SK-N-SH (cell line): Measurements from ENCODE around the gene TLCD5. TPM values are rescaled to one million over a fixed set of nuclear protein-coding genes. Genes with fewer than 3 reads are reported as not detected.
A peak's percentile ranks its signal among the peaks of the same experiment; 100 is the strongest.

ENCODE experiments used
- CTCF ChIA-PET: fragments of 300-600, 350-600 bp; formaldehyde crosslinking; extraction: SDS; loops from one replicate; lab custom pipeline; 2021; lab: Yijun Ruan, JAX
- POLR2A ChIA-PET: fragments of 350-600 bp; sonication (Branson Sonifier 250); formaldehyde crosslinking; extraction: SDS; loops from one replicate; lab custom pipeline; 2020; ENCODE audit warnings: antibody characterized with exemption, inconsistent platforms; lab: Yijun Ruan, JAX
- DNase-seq: peaks from one replicate; pipeline ENCODE4 v3.0.0; 2012
- H2AFZ ChIP-seq: fragments of 200-600 bp; sonication (generic); 2 replicates; pipeline ENCODE4 v1.8.1; 2016; ENCODE audit warnings: antibody characterized with exemption, mild to moderate bottlenecking, low read depth
- H3F3A ChIP-seq: fragments of 200-600 bp; sonication (generic); replicated peaks from 2 replicates; pipeline ENCODE3; 2016; ENCODE audit warnings: antibody characterized with exemption, mild to moderate bottlenecking; ENCODE audit not compliant: insufficient read depth
- H3K27ac ChIP-seq, 2 experiments: fragments of 200-500 bp in 1 of 2; fragments of 200-600 bp in 1 of 2; sonication (Bioruptor generic) in 1 of 2; sonication (generic), shearing (Covaris generic) in 1 of 2; 2 replicates each; pipeline versions ENCODE4 v1.5.1 to v1.6.1; 2014 to 2016; ENCODE audit warnings: low read depth in 2 of 2, inconsistent platforms in 1 of 2, low read length in 1 of 2, mild to moderate bottlenecking in 1 of 2, mixed read lengths in 1 of 2
- H3K27me3 ChIP-seq: fragments of 200-600 bp; sonication (generic), shearing (Covaris generic); 2 replicates; pipeline ENCODE4 v1.6.1; 2016; ENCODE audit warnings: mixed run types; ENCODE audit not compliant: insufficient read depth
- H3K36me3 ChIP-seq, 2 experiments: fragments of 200-500 bp in 1 of 2; fragments of 200-600 bp in 1 of 2; sonication (Bioruptor generic) in 1 of 2; sonication (generic) in 1 of 2; replicated peaks in 1 of 2; 2 replicates each; pipeline versions ENCODE3 to v1.5.1; 2014 to 2016; ENCODE audit warnings: low read length in 1 of 2, mild to moderate bottlenecking in 1 of 2; ENCODE audit not compliant: insufficient read depth in 2 of 2, control insufficient read depth in 1 of 2
- H3K4me1 ChIP-seq, 2 experiments: fragments of 200-500 bp in 1 of 2; fragments of 200-600 bp in 1 of 2; sonication (Bioruptor generic) in 1 of 2; sonication (generic), shearing (Covaris generic) in 1 of 2; 2 replicates each; pipeline versions ENCODE4 v1.5.1 to v1.6.1; 2014 to 2016; ENCODE audit warnings: low read depth in 1 of 2, low read length in 1 of 2, mixed run types in 1 of 2; ENCODE audit not compliant: insufficient read depth in 2 of 2, control insufficient read depth in 1 of 2
- H3K4me2 ChIP-seq: fragments of 200-600 bp; sonication (generic), shearing (Covaris generic); 2 replicates; pipeline ENCODE4 v1.6.1; 2017; ENCODE audit warnings: mixed run types
- H3K4me3 ChIP-seq, 2 experiments: fragments of 200-500 bp in 1 of 2; fragments of 200-600 bp in 1 of 2; sonication (Bioruptor generic) in 1 of 2; sonication (generic), shearing (Covaris generic) in 1 of 2; 2 replicates each; pipeline versions ENCODE4 v1.5.1 to v1.8.1; 2014 to 2016; ENCODE audit warnings: low read depth in 2 of 2, inconsistent platforms in 1 of 2, low read length in 1 of 2, mild to moderate bottlenecking in 1 of 2, mixed read lengths in 1 of 2, moderate library complexity in 1 of 2
- H3K79me2 ChIP-seq: fragments of 200-600 bp; sonication (generic); 2 replicates; pipeline ENCODE4 v1.8.1; 2017; ENCODE audit warnings: mild to moderate bottlenecking; ENCODE audit not compliant: insufficient read depth
- H3K9ac ChIP-seq: fragments of 200-600 bp; sonication (generic); 2 replicates; pipeline ENCODE4 v1.6.1; 2017; ENCODE audit warnings: mixed run types
- H3K9me2 ChIP-seq: fragments of 200-600 bp; sonication (generic); 2 replicates; pipeline ENCODE4 v1.6.1; 2017; ENCODE audit warnings: mixed run types
- H3K9me3 ChIP-seq: fragments of 200-600 bp; sonication (generic); 2 replicates; pipeline ENCODE4 v1.6.1; 2017; ENCODE audit warnings: mixed run types, mild to moderate bottlenecking, moderate library complexity
- H4K20me1 ChIP-seq: fragments of 200-600 bp; sonication (generic); 2 replicates; pipeline ENCODE4 v1.6.1; 2017; ENCODE audit warnings: mild to moderate bottlenecking, mixed run types; ENCODE audit not compliant: insufficient read depth
- EZH2phosphoT487 ChIP-seq: fragments of 200-600 bp; sonication (generic); IDR thresholded peaks from 2 replicates; pipeline ENCODE4 v1.6.1; 2017; ENCODE audit warnings: low read depth, mixed run types, mild to moderate bottlenecking, antibody characterized with exemption, moderate library complexity, borderline replicate concordance
- GABPA ChIP-seq: IDR thresholded peaks from 2 replicates; pipeline ENCODE4 v1.4.0; 2012; ENCODE audit warnings: low read depth, mild to moderate bottlenecking
- GATA2 ChIP-seq: sonication (generic); formaldehyde crosslinking; IDR thresholded peaks from 2 replicates; pipeline ENCODE4 v1.5.0; 2020; ENCODE audit warnings: mild to moderate bottlenecking, missing genetic modification reagents
- JUND ChIP-seq: IDR thresholded peaks from 2 replicates; pipeline ENCODE4 v1.4.0; 2012
- MAX ChIP-seq: IDR thresholded peaks from 2 replicates; pipeline ENCODE4 v1.4.0; 2012; ENCODE audit warnings: low read depth
- MEF2A ChIP-seq: IDR thresholded peaks from 2 replicates; pipeline ENCODE4 v1.4.0; 2012; ENCODE audit warnings: low read depth, borderline replicate concordance
- MXI1 ChIP-seq: IDR thresholded peaks from 2 replicates; pipeline ENCODE4 v1.6.1; 2012; ENCODE audit warnings: mild to moderate bottlenecking, low read depth, low read length, improper control_type of control experiment
- RAD21 ChIP-seq: IDR thresholded peaks from 2 replicates; pipeline ENCODE4 v1.6.1; 2012; ENCODE audit warnings: mild to moderate bottlenecking, low read length
- RCOR1 ChIP-seq: fragments of 150-350 bp; IDR thresholded peaks from 2 replicates; pipeline ENCODE4 v1.6.1; 2017; ENCODE audit warnings: antibody characterized with exemption, low read length
- RXRA ChIP-seq: IDR thresholded peaks from 2 replicates; pipeline ENCODE4 v1.4.0; 2012; ENCODE audit warnings: low read depth, mild to moderate bottlenecking, borderline replicate concordance
- SIN3A ChIP-seq: IDR thresholded peaks from 2 replicates; pipeline ENCODE4 v1.6.1; 2012; ENCODE audit warnings: low read depth, mild to moderate bottlenecking, low read length, moderate library complexity, borderline replicate concordance
- SMC3 ChIP-seq: IDR thresholded peaks from 2 replicates; pipeline ENCODE4 v1.6.1; 2012; ENCODE audit warnings: low read depth, low read length, improper control_type of control experiment
- TEAD4 ChIP-seq: IDR thresholded peaks from 2 replicates; pipeline ENCODE4 v1.4.0; 2012; ENCODE audit warnings: mild to moderate bottlenecking, borderline replicate concordance; ENCODE audit not compliant: insufficient read depth
- whole genome bisulfite sequencing: methylation state at CpG from one replicate; pipeline ENCODE4 v1.1.6; 2017; ENCODE audit warnings: low lambda C conversion rate; 5-methylcytosine and 5-hydroxymethylcytosine counted together
- polyA plus RNA-seq, 3 experiments: library from polyadenylated mRNA; depleted of rRNA; stranded (reverse); fragments of >200 nt; gene quantifications; 2 replicates each; pipeline ENCODE4 v1.2.3, GENCODE V29; 2012
- TF ChIP-seq, protein P1 (sequence below): fragments of 150-350 bp; IDR thresholded peaks from 2 replicates; pipeline ENCODE4 v1.6.1; 2016; ENCODE audit warnings: mild to moderate bottlenecking, low read depth, low read length
- TF ChIP-seq, protein P2 (sequence below): IDR thresholded peaks from 2 replicates; pipeline ENCODE4 v1.4.0; 2012; ENCODE audit warnings: low read depth, borderline replicate concordance
- TF ChIP-seq, protein P3 (sequence below): fragments of 150-350 bp; IDR thresholded peaks from 2 replicates; pipeline ENCODE4 v1.6.1; 2017; ENCODE audit warnings: antibody characterized with exemption, low read length, low read depth, borderline replicate concordance
- TF ChIP-seq, protein P4 (sequence below): fragments of 200-600 bp; sonication (generic); IDR thresholded peaks from 2 replicates; pipeline ENCODE4 v1.6.1; 2017; ENCODE audit warnings: antibody characterized with exemption, mild to moderate bottlenecking, moderate library complexity

Gene TLCD5
- polyA plus RNA-seq, 1 of the 3 experiments (the other 2 are of a cell fraction): 12.7 TPM

DNA sequence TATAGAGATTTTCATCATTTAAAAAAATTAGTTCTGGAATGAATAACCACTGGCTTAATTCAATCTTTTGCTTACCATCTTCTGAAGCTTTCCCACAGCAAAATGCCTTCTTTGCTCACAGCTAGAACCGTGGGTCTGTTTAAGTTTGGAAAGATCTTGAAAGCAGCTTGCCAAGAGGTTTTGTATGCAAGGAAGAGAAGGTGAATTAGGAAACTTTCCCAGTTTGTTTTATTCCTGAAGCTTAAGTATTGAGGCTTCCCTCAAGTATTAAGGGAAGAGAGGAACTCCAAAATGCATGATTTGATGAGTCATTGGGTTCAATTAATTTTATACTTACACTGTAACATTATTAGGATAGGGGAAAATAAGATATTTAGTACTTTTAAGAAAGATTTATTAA lies 9.2 kb downstream of the TLCD5 start (continued):
- TF ChIP-seq, protein P1, sequence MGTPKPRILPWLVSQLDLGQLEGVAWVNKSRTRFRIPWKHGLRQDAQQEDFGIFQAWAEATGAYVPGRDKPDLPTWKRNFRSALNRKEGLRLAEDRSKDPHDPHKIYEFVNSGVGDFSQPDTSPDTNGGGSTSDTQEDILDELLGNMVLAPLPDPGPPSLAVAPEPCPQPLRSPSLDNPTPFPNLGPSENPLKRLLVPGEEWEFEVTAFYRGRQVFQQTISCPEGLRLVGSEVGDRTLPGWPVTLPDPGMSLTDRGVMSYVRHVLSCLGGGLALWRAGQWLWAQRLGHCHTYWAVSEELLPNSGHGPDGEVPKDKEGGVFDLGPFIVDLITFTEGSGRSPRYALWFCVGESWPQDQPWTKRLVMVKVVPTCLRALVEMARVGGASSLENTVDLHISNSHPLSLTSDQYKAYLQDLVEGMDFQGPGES: no peak
- TF ChIP-seq RXRA: no peak

GRCh38 chr11:120334894-120335462 lies 9.9 kb downstream of the TLCD5 start:
- Histone ChIP-seq H3K27ac (peak overlapping the region; percentile 81 to 92), H3K9ac (peak overlapping the region; percentile 78), H2AFZ (peak overlapping the region; percentile 69), H3K9me2 (no peaks in the 10 kb centered on the region), H3K27me3 (no peaks in the 10 kb centered on the region), H3K4me3 (peak overlapping the region; percentile 81 to 93), H4K20me1 (peaks cover 31% of the 10 kb centered on the region), H3K79me2 (peaks cover 50% of the 10 kb centered on the region), H3K4me2 (peak overlapping the region; percentile 97), H3F3A (peaks cover 62% of the 10 kb centered on the region), H3K36me3 (peaks cover 3 to 8% of the 10 kb centered on the region in 2 experiments), H3K9me3 (no peaks in the 10 kb centered on the region), H3K4me1 (peaks cover 10 to 37% of the 10 kb centered on the region in 2 experiments)
- CTCF ChIA-PET: interaction anchor here (0.5 to 3.6 kb wide), 60 partner anchors 9 to 1568 kb away, joined by 3 to 29 read pairs (median 4); partner anchors contain the start of genes GRIK4 and TLCD5
- WGBS: 2% methylated on average over 8 of the region's 8 CpGs
- POLR2A ChIA-PET: interaction anchor here (0.7 to 1.4 kb wide), 2 partner anchors 70 to 153 kb away, joined by 3 to 4 read pairs; no protein-coding TSS in a partner anchor
- TF ChIP-seq MXI1 (peak; percentile 20), EZH2phosphoT487 (no peak), SMC3 (peak; percentile 59), GABPA (no peak), JUND (no peak), SIN3A (peak; percentile 18; the same call in 1 of the 2 replicates), MAX (0 out of 2 replicates have a peak, but pooled peaks have one; percentile 12), RCOR1 (0 out of 2 replicates have a peak, but pooled peaks have one; percentile 27), TEAD4 (no peak), RAD21 (peak; percentile 76), GATA2 (no peak), MEF2A (peak; percentile 34; the same call in 1 of the 2 replicates)
- TF ChIP-seq, protein P2, sequence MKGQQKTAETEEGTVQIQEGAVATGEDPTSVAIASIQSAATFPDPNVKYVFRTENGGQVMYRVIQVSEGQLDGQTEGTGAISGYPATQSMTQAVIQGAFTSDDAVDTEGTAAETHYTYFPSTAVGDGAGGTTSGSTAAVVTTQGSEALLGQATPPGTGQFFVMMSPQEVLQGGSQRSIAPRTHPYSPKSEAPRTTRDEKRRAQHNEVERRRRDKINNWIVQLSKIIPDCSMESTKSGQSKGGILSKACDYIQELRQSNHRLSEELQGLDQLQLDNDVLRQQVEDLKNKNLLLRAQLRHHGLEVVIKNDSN: no peak
- TF ChIP-seq, protein P3, sequence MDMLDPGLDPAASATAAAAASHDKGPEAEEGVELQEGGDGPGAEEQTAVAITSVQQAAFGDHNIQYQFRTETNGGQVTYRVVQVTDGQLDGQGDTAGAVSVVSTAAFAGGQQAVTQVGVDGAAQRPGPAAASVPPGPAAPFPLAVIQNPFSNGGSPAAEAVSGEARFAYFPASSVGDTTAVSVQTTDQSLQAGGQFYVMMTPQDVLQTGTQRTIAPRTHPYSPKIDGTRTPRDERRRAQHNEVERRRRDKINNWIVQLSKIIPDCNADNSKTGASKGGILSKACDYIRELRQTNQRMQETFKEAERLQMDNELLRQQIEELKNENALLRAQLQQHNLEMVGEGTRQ: no peak
- TF ChIP-seq, protein P4, sequence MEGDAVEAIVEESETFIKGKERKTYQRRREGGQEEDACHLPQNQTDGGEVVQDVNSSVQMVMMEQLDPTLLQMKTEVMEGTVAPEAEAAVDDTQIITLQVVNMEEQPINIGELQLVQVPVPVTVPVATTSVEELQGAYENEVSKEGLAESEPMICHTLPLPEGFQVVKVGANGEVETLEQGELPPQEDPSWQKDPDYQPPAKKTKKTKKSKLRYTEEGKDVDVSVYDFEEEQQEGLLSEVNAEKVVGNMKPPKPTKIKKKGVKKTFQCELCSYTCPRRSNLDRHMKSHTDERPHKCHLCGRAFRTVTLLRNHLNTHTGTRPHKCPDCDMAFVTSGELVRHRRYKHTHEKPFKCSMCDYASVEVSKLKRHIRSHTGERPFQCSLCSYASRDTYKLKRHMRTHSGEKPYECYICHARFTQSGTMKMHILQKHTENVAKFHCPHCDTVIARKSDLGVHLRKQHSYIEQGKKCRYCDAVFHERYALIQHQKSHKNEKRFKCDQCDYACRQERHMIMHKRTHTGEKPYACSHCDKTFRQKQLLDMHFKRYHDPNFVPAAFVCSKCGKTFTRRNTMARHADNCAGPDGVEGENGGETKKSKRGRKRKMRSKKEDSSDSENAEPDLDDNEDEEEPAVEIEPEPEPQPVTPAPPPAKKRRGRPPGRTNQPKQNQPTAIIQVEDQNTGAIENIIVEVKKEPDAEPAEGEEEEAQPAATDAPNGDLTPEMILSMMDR: peak; percentile 70
- peak; percentile 59 for DNase-seq
